Measurements from ENCODE around the gene FBN1. TPM values are rescaled to one million over a fixed set of nuclear protein-coding genes. Genes with fewer than 3 reads are reported as not detected.
A peak's percentile ranks its signal among the peaks of the same experiment; 100 is the strongest.

FBN1 gene
- polyA plus RNA-seq, 10 donors: 213 to 405 (median 259) TPM

DNA sequence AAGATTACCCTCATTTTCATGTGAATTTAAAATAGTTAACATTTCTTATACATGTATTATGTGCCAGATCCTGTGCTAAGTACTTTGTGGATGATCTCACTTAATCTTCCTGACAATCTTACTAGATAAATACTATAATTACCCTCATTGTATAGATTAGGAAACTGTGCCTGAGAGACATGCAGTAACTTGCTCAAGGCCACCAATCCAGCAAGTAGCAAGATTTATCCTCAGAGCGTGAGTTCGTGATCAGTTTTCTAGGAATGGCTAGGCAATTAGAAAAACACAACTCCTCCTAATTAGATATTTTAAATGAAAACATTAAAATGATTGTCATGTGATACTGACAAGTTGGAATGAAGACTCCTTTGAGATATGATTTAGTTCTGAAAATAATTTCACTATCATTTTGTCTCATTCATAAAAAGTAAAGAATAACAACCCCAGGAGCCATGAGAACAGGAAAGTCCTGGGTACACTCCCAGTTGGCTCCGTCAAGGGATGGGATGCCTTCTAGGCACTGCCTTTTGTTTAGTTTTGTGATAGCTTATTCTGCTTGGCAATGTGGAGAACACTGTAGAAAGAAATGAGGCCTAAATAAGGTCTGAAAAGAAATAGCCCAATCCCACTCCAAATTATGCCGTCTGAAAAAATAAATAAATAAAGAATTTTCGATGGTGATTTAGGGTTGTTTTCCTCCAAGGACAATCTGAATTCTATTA lies 61.3 kb downstream of the FBN1 start:
- no peak for DNase-seq

DNA sequence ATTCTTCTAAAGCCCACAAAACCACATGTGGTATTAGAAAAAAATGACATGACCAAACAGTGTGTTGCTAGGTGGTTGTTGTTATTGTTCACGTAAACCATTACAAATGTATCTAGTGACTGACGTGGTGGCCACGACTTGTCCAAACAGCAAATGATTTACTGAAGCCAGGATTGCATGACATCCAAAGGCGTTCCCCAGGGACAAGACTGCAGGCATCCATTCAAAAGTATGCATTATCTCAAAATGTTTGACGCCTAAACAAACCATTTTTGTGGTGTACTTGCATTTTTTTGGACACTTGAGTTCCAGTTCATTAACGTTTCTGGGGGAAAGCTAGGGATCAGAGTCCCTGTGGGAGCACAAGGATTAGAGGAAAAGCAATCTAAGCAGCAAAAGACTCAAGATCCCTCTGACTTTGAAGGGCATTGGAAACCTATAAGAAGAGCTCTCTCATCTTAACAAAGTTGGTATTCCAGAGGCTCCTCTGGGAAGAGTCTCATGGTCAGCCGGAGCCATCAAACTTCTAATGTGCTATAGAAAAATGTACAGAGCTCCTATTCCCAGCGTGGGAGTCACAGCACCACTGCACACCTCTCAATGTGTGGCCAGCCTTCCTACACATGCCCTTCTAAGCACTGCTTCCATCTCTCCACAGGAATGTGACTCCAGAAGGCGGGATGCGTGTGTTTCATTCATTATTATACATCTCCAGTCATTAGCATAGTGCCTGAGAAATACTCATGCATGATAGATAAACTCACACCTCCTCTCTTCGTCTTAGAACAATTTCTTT lies 62.9 kb downstream of the FBN1 start:
- peak; percentile 68 to 95 (median 80) for DNase-seq

DNA sequence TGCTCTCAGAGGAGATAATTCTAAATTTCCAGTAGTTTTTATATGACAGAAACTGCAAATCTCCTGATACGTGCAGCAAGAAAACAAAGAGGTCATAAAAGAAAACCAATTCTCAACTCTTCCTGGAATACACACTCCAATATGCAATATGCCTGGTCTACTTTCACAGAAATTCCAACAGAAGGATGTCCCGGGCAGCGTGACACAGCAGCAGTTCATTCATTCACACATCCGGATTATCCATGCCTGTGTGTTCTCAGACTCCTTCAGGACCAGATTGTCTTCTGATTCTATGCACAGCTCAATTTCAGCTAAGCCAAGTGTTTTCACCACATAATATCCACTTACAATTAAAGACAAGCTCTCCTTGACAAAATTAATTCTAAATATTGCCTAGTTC lies 64.3 kb downstream of the FBN1 start:
- no peak for DNase-seq

DNA sequence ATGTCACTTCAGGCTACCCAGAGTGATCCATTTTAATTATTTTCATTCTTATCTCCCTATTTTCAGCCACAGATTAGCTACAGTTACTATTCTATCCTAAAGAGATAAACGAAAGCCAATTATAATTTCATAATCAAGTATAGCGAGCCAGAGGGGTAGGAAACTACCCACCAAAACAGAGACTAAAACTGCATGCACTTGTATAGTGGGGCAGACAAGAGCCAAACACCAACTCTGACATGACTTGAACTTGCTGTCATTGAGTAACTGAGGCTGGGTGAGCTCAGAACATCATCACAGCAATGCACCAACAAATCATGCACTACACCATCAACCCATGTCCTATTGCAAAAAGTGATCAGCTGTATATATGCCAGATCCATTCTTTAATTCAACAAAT lies 64.8 kb downstream of the FBN1 start:
- DNase-seq: no peak

DNA sequence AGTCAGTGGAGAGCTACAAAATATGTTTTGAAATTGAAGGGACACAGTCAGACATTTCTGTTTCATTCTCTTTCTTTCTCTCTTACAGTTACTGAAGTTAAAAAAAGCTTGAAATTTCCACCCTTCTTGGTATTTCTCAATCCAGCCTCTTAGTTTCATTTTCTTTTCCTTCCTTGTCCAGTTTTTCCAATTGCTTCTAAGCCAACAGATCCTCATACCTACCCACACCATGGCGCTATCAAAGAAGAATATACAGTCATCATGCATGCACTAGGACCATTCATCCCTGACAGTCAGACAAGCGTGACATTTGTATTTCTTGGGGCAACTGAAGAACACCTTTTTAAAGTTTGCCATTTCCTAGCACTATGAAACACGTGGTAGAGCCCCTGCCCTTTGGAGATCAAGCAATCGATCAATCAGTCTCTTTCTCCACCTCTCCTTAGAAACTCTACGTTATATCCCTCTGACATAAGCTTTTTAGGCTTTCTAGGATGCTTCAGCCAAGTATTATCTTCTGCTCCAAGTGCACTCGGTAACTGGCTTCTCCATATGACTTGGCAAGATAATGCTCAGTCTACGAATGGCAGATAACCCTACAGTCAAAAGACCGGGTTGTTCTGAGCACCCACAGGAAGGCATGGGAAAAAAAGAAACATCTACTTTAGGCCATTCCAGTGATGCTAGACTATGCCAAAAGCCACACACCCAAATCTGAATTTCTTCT lies 65.4 kb downstream of the FBN1 start:
- DNase-seq: no peak

DNA sequence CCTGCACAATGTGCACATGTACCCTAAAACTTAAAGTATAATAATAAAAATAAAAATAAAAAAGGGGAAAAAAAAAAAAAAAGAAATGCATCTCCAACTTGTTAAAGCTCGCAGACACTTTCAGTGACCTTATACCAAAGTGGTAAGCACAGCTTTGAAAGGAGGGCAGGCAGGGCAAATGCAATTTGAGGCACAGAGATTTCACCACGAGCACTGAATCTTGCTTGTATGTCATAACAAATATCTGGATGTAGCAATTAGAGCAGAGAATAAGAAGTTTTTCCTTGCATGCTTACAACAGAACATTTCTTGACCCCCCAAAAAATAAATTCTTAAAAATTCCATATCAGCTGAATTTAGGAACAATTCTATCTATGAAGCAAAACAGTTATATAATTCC lies 66.5 kb downstream of the FBN1 start:
- DNase-seq: no peak

DNA sequence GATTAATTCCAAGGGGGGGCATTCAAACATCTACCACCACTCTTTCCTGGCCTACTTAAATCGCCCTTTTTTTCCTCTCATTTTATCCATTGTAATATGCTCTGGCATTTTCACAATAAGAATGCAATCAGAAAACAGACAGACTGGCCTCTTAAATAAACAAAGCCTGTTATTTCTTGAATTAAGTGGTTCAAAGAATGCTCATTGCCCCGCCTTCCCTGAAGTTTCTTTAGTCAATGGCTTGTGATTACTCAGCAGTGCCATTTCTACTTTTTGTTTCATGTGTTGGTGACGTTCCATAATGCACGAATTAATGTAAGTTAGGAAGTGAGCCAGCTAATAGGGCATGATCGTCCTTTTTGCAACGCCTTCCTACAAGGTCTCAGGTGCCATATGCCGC lies 68.0 kb downstream of the FBN1 start:
- no peak for DNase-seq

DNA sequence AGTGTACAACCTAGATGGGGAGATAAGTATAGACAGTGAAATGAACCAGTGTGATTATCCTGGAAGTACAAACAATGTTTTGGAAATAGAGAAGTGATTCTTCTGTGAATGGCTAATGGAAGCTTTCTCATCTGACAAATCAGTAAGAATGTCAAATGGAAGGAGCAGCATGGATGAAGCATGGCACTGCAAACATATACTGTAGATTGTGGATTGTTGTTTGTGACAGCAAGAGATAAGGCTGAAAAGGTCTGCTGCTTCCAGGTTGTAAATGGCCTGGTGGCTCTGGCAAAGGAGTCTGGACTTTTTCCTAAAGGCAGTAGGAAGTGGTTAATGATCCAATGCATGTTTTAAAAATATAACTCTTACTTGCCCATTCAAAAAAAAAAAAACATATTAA lies 71.3 kb downstream of the FBN1 start:
- DNase-seq: no peak

DNA sequence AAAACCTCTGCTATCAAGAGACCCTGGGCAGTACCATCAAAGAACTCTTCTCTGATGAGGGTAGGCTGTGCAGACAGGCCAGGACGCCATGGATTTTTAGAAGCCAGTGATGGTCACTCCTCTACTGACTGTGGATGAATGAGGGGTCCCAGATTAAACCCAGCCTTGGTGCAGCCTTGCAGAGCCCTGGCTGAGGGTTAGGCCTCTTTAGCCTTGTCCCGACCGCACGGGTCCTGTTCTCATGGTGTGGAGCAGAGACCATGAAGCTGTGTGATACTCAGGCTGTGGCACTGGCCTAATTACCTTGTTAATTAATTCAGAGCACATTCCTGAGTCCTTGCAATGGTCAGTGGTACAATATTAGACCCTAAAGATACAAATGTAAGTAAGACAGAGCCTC lies 71.7 kb downstream of the FBN1 start:
- no peak for DNase-seq

DNA sequence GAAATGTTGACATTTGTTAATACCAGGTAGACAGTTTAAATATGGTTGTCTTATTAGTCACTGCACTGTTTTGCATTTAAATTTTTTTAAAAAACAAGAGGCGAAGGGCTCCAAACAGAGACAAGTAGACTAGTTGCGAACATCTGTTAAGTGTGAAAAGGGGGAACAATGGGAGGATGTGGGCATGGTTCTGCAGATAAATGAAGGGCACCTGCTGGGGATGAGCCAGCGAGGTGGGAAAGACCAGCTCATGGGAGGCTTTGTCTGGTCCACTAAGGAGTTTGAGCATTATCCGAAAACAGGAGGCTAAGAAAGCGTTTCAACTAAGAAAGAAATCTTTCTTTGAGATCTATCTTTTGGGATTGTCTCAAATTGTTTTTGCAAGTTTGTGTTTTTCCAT lies 72.7 kb downstream of the FBN1 start:
- no peak for DNase-seq

DNA sequence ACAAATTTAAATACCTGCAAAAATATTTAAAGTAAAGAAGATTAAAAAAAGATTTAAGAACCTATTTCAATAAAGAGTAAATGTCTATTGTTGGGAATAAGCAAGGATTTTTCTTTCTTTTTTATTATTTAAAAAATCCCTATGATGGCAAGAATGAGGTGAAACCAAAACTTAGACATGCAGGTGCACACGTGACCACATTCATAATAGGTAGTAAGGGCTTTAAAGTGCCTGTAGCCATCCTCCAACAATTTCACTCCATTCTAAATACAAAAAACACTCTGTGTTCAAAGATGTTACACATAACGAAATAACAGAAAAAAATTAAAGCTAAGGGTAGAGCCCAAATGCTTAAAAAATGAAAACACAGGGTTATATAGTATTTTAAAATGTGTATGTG lies 74.0 kb downstream of the FBN1 start:
- DNase-seq: no peak

DNA sequence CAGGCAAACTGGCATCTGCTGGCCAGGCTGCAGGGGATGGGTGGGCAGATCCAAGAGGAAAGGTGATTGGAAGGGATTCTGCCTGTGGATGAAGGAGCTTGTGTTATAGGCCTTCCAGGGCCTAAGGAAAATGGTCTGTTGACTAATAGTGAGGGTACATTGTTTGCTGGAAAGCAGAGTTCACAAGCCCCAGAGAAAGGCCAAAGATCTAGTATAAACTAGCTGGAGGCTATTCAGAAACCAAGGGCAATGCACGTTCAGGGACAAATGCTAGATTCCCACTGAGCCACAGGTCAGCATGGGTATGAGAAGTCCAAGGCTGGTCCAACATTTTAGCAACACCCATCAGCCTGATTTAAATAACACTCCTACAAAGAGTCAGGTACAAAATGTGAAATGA lies 74.7 kb downstream of the FBN1 start:
- no peak for DNase-seq

DNA sequence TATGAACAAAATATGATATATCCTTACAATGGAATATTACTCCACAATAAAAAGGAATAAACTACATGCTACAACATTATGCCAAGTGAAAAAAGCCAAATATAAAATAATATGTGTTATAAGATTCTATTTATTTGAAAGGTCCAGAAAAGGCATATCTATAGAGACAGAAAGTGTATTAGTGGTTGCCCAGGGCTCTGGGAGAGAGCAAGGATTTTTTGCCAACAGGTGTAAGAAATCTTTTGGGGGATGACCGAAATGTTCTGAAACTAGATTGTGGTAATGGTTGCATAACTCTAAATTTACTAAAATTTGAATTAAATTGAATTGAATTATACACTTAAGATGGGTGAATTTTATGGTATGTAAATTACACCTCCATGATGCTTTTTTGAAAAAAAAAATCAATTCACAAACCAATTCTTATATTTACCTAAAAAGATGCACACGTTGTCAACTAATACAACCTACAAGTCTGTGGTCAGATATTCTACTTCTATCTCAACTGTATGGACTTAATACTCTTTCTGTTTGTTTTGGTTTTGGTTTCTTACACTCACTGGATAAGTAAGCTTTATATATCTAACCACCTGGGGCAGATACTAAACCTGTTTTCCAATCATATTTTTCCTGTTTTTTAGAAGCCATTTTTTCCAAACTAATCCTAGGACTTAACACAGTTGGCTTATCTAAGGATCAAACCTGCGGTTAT lies 75.8 kb downstream of the FBN1 start:
- no peak for DNase-seq

DNA sequence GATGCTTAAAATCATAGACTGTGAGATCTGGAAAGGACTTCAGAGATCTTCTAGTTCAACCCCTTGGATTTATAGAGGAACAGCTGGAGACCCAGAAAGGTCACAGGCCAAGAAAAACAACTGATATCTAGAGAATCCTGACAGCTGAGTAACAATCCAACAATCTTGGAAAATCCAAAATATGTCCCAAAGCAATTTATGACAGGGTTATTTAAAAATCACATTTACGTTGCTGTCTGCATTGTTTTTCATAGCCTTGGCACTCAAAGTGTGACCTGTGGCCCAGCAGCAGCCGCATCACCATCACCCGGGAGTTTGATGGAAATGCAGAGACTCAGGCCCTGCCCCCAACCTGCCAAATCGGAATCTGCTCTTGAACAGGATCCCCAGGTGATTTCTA lies 78.8 kb downstream of the FBN1 start:
- DNase-seq: peak in 2 of 3 donors; percentile 68 to 82

DNA sequence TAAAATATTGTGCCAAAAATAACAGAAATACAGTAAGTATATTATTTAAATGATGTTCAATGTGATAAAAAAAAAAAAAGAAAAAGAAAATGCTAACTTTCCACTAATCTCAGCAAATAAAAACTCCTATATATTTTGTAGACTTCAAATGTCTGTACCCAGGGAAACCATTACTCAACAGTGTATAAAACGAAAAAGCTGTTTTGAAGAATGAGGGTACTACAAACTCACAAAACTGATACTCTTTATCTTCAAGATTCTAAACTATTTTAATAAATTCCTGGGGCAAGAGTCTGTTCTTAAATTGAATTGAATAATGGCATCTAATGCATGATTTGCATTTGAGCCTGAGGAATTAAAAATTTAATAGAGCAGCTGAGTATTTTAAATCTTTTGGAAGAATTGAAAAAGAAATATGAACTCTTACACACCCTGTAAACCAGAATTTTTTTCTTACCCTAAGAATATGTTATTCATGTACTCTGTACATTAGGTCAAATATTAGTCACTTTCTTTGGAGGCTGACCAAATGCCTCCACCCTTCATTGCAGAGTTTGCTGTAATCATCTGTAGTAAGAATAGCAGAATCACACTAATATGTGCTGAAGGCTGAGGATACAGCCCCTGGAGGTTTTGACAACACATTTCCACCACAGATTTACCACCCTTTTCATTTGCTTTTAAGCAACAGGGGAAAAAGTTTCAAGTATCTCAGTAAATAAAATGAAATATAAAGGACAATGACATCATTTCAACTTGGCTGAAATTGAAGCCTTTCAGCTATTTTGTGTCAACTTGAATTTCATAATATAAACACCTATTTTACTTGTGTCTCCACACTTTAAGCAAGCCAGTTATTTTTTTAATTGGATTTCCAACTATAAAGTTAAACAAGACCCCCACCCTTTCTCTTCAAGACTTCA lies 79.7 kb downstream of the FBN1 start:
- DNase-seq: peak; percentile 86 to 94 (median 94)

DNA sequence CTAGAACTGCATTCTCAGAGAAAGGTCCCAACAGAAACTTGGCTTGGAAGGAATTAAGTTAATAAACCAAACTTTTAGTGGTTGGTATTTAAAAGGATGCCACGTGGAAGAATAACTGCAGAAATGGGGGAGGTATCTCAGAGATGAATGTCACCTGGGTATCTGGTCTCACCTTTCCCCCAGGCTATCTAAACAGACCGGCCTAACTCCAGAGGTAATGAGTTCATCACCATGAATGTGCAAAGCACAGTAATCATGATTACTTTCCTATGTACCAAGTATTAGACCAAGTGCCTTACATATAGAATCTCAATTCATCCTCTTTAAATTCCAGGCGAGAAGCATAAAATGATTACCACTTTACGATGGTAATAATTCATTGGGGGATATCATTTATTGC lies 80.8 kb downstream of the FBN1 start:
- DNase-seq: no peak

DNA sequence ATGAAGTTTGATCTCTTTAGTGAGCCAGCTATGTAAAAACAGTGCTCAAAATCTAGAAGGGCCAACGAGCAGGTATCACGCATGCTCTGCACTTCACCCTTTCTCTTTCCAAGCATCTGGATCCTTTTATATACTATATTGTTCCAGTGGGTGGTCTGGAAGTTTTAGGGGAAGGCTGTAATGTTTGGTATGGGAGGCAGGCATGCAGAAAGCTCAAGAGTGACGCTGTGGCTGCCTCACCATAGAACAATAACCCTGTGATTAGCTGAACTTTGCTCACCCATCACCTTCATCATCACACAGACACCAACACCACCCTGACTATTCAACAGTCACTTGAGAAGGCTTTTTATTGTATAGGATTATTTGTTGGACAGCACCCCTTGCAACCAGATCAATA lies 81.6 kb downstream of the FBN1 start:
- DNase-seq: peak in 2 of 3 donors; percentile 69 to 70

DNA sequence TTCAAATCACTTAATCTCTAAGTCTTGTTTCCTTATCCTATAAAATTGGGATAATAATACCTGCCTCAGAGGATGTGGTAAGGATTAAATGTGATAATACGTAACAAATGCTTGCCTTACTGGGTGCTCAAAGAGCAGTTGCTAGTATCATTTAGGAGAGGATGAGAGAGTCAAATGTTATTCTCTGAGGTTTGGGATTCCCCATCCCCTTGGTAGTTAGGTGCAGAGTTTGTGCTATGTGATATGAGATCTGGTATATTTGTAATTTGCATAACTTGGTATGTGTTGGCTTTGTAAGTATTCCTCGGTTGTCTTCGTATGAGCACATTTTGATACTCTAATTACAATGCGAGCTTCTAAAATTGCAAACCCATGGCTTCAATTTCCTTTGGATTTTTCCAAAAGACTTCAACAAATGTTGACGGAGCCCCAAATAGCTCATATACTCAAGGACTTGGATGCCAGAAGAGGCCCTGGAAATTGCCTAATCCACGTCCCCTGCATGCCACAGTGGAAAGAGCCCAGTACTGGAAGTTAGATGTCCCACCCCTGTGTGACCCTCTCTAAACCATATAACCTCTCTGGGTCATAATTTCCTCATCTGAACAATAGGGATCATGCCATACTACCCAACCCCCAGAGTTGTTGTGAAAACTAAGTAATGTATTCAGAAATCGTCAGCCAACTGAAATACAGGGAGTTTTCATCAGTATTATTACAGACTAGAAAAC lies 85.0 kb downstream of the FBN1 start:
- peak in 1 of 3 donors; percentile 40 for DNase-seq

DNA sequence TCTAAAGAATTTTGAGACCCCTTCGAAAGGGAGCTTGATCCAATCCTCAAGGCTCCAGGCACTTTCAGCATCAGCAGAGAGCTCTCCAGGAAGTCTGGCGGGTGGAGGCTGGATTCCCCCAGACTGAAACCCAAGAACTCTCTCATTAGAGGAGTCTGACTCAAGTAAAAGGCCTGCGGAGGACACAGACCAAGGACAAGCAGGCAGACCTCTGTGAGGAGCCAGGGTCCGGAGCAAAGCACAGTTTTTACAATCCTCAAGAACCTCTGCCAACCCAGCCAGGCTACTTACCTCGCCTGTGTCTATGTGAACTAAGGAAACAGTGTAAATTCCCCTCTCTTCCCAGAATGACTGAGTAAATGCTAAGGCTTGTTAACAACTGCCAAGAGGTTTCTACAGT lies 86.2 kb downstream of the FBN1 start:
- peak; percentile 77 to 91 (median 83) for DNase-seq

DNA sequence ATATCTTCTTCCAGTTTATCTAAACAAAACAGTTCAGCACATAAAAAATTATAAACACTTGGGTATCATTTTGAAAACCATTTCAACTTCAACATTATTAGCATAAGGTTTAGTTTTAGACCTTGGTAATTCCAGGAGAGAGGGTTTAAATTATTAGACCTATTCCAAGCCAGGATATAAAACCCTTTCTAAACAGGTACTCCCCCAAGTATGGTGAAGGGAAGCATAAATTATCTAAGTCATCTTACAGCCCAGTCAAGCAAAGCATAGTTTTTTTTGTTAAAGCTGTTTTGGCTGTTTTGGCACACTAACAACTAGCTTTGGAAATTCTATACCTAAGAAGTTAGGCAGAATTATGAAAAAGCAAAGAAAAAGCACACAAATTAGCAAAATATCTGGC lies 87.3 kb downstream of the FBN1 start:
- no peak for DNase-seq
